ENCODE data around the gene WFDC2.

The WFDC2 gene

DNA sequence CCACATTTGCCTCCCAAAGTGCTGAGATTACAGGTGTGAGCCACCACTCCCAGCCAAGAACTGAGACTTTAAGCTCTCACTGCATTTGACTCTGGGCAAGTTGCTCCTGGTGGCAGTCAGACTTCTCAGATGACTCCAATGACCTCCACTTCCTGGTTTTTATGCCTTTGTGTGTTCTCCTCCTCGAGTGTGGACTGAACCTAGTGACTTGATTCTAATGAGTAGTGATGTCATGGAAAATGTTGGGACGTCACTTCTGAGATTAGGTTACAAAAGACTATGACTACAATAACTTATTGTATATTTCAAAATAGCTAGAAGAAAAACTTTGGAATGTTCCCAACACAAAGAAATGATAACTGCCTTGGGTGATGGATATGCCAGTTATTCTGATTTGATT is 33.9 kb downstream of the WFDC2 start:
- Mint-ChIP-seq H3K9me3 (no peaks in the 10 kb centered on the region), H3K27ac (no peak overlapping the region), H3K4me1 (no peaks in the 10 kb centered on the region), H3K36me3 (no peaks in the 10 kb centered on the region), H3K27me3 (peaks cover 27% of the 10 kb centered on the region), H3K4me3 (no peak overlapping the region)

DNA sequence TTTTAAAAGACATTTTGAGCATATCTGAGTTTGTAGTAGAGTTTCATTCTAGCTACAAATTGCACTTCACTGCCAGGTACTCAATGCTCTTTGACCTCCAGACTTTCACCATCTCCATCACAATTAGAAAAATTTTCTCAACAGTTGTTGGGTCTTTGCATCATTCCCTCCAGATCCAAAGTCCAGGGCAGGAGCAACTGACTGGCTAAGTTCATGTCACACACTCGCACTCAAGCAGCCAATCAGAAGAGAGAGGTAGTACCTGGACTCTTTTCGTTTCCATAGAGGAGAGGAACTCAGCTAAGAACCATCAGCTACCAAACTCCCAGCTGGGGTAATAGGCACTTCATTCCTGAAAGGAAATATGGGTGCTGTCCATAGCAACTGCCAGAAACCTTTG is 36.8 kb downstream of the WFDC2 start:
- Mint-ChIP-seq H3K4me3 (no peak overlapping the region), H3K36me3 (no peaks in the 10 kb centered on the region), H3K4me1 (no peaks in the 10 kb centered on the region), H3K9me3 (no peaks in the 10 kb centered on the region), H3K27ac (no peak overlapping the region), H3K27me3 (peaks cover 21% of the 10 kb centered on the region)

GRCh38 chr20:45507011-45507820 is 37.7 kb downstream of the WFDC2 start:
- H3K27ac Mint-ChIP-seq = peak overlapping the region; percentile 21
- peaks cover 19% of the 10 kb centered on the region for H3K27me3 Mint-ChIP-seq
- H3K9me3 Mint-ChIP-seq = no peaks in the 10 kb centered on the region
- no peak overlapping the region for H3K4me3 Mint-ChIP-seq
- no peaks in the 10 kb centered on the region for H3K36me3 Mint-ChIP-seq
- H3K4me1 Mint-ChIP-seq = no peaks in the 10 kb centered on the region

GRCh38 chr20:45508068-45508886 is 38.7 kb downstream of the WFDC2 start:
- no peaks in the 10 kb centered on the region for H3K4me1 Mint-ChIP-seq
- H3K9me3 Mint-ChIP-seq = no peaks in the 10 kb centered on the region
- no peaks in the 10 kb centered on the region for H3K36me3 Mint-ChIP-seq
- no peak overlapping the region for H3K4me3 Mint-ChIP-seq
- H3K27me3 Mint-ChIP-seq = peaks cover 19% of the 10 kb centered on the region
- no peak overlapping the region for H3K27ac Mint-ChIP-seq

GRCh38 chr20:45509091-45509490 is 39.5 kb downstream of the WFDC2 start:
- Mint-ChIP-seq H3K27me3 (peaks cover 16% of the 10 kb centered on the region), H3K36me3 (no peaks in the 10 kb centered on the region), H3K9me3 (no peaks in the 10 kb centered on the region), H3K4me1 (no peaks in the 10 kb centered on the region), H3K27ac (no peak overlapping the region), H3K4me3 (no peak overlapping the region)

DNA sequence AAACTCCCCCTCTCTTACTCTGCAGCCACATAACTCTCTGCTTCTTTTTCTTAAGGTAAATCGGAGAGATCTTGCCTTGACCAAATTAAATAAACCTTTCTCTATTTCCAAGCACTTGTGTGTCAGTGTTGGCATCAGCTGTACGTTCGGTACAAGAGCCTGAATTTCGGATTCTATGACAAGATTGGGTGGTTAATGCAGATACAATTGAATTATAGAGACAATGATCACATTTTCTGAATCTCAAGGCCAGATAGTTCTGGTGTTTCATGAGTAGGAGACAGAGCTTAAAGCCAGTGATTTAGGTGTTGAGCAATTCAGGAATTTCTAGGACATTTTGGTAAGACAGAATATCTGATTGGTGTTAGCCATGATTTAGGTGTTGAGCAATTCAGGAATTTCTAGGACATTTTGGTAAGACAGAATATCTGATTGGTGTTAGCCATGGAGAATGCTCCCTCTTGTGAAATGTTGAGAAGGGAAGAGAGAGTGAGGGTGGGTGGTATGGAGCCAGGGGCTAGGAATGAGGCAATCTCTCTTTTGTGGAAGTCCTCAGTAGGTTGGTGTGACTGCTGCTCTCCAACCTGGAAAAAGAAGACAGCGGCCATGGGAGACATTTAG is 40.8 kb downstream of the WFDC2 start:
- Mint-ChIP-seq H3K9me3 (no peaks in the 10 kb centered on the region), H3K36me3 (no peaks in the 10 kb centered on the region), H3K27me3 (peaks cover 15% of the 10 kb centered on the region), H3K4me3 (no peak overlapping the region), H3K4me1 (no peaks in the 10 kb centered on the region), H3K27ac (no peak overlapping the region)

DNA sequence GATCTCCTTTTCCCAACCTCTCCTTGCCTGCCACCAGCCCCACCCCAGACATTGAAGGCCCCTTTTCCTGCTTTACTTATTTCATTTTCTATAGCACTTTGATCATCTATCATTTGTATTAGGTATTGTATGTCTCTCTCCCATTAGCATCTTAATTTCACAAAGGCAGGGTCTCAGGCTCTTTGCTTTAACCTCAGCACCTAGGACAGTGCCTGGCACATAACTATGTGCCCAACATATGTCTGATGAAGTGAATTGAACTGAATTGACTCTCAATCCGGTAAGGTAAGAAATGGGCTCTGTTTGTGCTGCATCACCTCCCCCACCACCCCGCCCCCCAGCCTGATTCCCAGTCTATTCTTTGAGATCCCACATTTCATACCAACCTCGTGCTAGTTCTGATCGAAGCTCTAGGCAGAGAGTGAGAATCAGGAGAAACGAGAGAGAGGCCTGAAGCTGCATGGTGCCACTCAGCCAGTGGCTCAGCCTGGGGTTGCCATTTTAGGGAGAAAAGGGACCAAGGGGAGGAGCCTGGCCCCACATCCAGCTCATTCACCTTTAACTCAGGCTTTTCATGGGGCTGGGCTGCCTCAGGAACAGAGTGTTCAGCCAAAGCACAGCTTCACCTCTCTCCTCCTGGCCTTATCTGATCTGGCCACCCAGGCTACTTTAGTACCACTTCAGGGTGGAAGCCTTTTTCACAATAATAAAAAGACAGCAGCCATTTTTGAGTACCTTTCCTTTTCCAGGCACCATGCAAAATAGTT is 45.8 kb downstream of the WFDC2 start, which contains the start of gene SPINT3:
Gene SPINT3 (minus strand): TSS at position 476 of the 767 bp plus-strand sequence. CDS start 14 bp downstream, at position 462.
- Mint-ChIP-seq H3K36me3 (no peaks in the 10 kb centered on the region), H3K4me3 (no peak within 1 kb of the TSS), H3K4me1 (no peaks in the 10 kb centered on the region), H3K27ac (no peak within 1 kb of the TSS), H3K27me3 (peaks cover 11% of the 10 kb centered on the region), H3K9me3 (peaks cover 5% of the 10 kb centered on the region)

GRCh38 chr20:45518282-45518681 is 48.7 kb downstream of the WFDC2 start:
- Mint-ChIP-seq H3K27me3 (peaks cover 11% of the 10 kb centered on the region), H3K9me3 (peaks cover 5% of the 10 kb centered on the region), H3K36me3 (no peaks in the 10 kb centered on the region), H3K4me3 (no peak overlapping the region), H3K4me1 (no peaks in the 10 kb centered on the region), H3K27ac (no peak overlapping the region)

GRCh38 chr20:45523821-45524220 is 54.3 kb downstream of the WFDC2 start:
- H3K4me3 Mint-ChIP-seq = no peak overlapping the region
- H3K27me3 Mint-ChIP-seq = peaks cover 20% of the 10 kb centered on the region
- no peaks in the 10 kb centered on the region for H3K9me3 Mint-ChIP-seq
- H3K27ac Mint-ChIP-seq = no peak overlapping the region
- H3K36me3 Mint-ChIP-seq = no peaks in the 10 kb centered on the region
- no peaks in the 10 kb centered on the region for H3K4me1 Mint-ChIP-seq

- no peak overlapping the region for H3K27ac Mint-ChIP-seq
- peaks cover 20% of the 10 kb centered on the region for H3K27me3 Mint-ChIP-seq
- H3K36me3 Mint-ChIP-seq = no peaks in the 10 kb centered on the region
- H3K9me3 Mint-ChIP-seq = no peaks in the 10 kb centered on the region
- H3K4me1 Mint-ChIP-seq = no peaks in the 10 kb centered on the region
- H3K4me3 Mint-ChIP-seq = no peak overlapping the region
These were observed 57.7 kb downstream of the WFDC2 start for GRCh38 chr20:45527294-45527693.
